ENCODE results near the gene DNTT.

DNTT gene

DNA sequence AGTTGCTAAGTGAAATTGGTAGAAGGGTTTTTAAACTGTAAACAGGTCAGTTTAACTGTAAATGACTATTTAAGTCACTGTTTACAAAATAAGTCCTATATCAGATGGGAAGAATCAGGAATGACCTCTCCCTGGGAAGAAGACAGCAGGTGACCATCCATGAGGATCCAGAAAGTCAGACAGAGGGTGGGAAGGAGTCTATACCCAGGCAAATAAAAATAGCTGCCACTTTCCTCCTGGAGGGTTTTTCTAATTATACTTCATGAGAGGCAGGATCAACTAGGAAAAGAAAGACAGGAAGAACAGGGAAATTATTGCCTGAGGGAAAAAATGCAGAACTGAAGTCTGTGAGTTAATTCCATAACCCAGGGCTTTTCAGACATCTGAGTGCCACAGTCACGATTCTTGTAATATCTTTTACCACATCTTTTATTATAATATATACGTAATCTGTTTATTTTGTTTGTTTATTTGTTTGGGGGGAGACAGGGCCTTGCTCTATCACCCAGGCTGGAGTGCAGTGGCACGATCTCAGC is 7.0 kb downstream of the DNTT start:
- no peak for DNase-seq

DNA sequence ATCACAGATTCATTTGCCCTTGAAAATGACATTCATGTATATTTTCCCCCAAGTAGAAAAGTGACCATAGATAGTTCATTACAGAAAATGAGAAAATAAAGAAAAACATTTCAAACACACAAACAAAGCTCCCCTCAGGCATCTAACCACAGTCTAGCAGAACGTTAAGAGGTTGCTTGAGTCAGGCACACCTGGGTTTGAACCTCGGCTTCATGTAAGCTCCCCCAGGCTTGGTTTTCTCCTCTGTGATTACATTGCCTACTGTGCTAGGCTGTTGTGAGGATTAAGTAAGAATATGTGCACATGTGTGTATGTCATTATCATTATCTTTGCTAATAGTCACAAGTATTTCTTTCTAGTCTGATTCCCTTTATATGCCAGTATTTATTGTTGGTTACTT is 9.1 kb downstream of the DNTT start:
- DNase-seq = no peak

DNA sequence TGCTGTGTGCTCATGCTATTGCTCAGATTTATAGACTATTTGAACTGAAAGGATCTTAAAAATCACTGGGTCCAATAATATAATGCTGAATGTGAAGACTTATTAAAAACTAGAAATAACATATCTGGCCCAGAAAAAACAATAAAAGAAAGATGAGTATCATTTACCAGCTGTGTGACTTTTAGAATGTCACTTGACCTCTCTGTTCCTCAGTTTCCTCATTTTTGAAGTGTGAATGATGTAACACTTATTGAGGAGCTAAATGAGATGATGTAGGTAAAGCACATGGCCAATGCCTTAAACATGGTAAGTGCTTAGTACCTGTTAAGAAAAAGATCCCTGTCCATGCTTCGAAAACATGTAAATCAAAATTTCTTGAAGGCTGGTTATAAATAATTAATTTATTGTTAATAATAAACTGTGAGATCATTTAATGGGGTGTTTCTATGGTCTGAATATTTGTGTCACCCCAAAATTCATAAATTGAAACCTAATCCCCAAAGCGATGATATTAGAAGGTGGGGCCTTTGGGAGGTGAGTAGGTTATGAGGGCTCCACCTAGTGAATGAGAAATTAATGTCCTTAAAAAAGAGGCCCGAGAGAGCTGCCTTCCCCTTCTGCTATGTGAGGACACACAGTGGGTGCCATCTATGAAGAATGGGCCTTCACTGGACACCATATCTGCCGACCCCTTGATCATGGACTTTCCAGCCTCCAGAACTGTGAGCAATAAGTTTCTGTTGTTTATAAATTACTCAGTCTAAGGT is 13.0 kb downstream of the DNTT start:
- DNase-seq = no peak

DNA sequence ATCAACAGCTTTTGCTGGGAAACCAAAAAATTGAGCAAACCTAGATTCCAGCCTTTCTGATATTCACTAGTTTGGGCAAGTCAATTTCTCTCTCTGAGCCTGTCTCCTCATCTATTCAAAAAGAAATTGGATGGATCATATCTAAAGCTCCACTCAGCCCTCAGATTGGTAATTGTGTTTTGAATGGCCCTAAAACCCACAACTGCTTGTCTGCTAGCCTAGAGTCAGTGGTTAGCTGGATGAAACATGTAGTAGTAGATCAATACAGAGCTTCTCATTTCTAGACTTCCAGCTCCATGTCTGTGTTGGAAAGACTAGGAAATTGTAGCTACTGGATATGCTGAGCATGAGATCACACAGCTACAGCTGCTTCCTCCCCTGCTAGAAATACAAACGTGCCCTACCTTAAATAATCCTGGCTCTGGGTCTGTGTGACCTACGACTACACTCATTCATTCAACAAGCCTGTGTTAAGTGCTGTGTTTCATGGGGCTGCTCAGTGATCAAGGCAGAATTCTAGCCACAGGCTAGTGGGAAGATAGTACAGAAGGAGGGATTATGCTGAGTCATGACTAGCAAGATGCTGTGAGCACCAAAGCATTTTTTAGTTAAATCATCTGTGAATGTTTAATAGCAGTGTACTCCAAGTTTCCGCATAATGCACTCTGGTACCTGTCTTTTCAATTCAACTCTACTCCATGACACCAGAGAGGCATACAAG is 15.7 kb downstream of the DNTT start:
- no peak for DNase-seq

DNA sequence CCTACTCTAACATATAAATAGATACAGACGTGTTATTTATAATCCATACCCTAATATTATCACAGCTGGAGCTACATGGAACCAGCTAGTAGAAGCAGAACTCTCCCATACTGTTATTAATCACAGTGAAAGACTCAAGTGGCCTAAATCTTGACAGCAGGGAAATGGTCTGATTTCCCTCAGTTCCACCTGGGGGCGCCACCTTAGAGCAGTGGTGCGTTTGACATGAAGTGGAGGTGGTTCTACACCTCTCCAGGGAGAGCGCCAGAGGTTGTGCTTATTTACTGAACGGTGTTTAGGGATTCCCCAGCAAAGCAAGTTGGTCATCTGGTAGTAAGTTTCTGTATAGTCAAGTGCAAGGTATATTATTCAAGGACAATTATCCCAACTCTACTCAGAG is 17.6 kb downstream of the DNTT start:
- DNase-seq = no peak

DNA sequence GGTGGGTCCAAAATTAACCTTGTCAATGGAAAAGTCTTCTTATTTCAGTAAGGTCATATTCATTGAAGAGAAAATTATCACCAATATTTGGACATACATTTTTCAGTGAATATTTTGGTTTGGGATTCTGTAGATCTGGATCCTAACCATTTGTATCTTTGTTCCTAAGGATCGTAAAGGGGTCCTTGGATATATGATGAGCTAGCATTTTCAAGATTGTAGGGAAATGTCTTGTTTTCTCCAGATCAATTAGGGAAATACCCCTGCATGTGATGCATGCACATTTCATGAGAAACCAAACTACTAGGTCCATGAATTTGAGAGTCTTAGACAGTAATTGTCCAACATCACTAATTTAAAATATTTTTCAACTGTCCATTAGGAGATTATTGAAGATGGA is 18.0 kb downstream of the DNTT start:
- no peak for DNase-seq

DNA sequence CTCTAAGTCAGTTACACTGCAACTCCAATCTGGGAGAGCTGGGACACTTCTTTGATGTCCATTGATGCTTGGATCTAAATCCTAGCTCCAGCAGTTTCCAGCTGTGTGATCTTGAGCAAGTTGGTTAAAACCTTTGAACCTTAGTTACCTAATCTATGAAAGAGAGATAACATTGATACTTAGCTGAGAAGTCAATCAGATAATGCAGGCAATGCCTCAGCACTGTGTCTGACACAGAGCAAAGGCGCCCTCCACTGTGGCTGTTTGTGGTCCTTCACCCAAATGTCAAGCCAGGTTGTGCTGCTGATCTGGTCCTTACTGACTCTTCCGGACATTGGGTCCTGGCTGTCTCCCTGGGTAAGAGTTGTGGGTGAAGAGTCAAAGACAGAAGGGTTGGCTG is 20.2 kb downstream of the DNTT start:
- no peak for DNase-seq

DNA sequence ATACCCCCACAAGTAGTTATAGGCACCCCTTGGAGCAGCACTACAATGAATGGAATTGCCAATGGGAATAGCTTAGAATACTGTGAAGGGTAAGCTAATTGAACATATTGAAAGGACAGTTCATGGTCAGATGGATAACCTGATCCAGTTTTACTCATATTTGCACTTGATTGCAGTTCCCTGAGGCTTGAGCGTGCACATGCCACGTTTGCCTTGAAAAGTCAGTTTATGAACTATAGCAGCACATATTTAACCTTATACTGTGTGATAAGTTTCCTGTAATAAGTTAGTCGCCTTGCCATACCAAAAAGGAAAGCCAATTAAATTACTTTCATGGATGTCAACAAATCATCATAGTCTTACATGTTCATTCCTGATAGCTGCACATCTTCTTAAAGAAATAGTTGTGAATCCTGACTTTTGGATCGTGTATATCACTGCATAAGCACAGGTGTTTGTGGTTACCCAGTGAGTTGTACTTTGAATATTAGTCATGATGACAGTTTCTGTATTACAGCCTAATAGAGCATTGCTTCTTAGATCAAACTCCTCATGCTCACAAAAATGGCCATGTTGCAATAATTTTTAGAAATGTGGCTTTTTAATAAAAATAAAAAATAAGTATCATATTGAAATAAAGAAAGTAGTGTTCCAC is 21.6 kb downstream of the DNTT start:
- DNase-seq = no peak

DNA sequence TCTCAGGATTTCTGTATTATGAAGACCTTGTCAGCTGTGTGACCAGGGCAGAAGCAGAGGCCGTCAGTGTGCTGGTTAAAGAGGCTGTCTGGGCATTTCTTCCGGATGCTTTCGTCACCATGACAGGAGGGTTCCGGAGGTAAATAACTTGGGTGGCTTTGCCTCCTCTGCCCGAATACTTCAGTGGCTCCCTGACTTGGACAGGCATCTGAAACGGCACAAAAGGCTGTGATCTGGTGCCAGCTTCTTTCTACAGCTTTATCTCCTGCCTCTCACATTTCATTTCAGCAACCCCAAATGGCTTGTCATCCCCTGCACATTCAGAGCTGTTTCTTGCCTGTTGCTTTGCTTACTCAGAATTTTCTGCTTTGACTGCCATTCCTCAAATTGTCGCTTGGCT is 23.2 kb downstream of the DNTT start:
- DNase-seq = no peak

DNA sequence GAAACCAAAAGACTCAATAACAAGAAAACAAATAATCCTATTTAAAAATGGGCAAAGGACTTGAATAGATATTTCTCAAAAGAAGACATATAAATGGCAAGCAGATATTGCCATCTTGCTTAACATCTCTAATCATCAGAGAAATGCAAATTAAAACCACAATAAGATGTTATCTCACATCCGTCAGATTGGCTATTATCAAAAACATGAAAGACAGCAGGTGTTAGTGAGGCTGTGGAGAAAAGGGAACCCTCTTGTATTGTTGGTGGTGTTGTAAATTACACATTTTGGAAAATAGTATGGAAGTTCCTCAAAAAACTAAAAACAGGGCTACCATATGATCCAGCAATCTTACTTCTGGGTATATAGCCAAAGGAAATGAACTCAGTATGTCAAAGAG is 28.9 kb downstream of the DNTT start:
- DNase-seq = no peak

DNA sequence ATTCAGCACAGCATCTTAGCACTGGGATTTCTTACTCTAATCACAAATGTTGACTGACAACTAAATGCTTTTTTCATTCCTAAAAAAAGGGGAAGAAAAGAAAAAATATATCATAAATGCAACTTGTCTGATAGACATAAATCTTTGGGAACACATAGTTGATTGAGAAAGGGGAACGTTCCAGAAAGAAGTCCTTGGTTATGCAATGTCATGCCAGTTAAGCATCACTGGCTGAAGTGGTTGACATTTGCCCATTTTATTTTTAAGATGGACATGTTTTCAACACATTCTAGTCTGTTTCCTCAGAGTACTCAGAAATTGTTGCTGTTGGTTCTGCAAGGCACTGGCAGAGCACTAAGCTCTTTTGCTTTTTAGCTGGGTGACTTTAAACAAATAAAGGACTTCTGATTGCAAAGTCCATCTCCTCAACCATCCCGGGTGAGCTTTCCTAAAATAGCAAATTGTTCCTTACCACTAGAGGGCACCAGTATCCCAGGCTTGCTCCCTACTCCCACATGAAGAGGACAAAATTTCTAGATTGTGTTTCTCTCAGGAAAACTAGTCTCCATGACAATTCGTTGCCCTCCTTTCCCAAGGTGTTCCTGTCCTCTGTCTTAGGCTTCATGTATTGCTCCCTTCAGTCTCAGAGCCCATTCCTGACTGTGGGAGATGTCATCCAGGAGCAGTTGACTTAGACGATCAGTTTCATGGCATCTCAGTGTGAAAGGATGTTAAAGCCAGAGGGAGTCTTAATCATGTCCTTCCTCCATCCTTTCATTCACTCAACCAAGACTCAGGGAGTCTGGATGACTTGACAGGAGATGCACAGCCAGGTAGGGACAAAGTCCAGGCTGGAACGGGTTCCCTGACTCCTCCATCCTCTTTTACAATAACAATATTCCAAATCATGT is 30.6 kb downstream of the DNTT start:
- no peak for DNase-seq

DNA sequence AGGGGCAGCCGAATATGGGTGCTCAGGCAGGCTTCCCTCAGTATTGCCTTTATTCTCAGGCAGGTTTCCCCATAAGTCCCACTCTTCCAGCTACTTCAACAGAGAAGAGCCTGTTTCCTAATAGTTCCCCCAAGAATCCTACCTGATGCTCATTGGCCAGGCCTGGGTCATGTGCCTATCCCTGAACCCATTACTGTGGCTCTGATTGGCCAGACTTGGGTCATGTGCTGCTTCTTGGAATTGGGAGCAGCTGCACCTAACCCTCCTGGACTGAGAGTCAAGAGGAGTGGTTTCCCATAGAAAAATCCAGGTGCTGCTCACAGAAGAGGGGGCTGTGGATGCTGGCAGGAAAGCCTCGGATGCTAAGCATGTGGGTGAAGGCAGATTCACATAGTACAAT is 32.9 kb downstream of the DNTT start:
- DNase-seq = no peak

DNA sequence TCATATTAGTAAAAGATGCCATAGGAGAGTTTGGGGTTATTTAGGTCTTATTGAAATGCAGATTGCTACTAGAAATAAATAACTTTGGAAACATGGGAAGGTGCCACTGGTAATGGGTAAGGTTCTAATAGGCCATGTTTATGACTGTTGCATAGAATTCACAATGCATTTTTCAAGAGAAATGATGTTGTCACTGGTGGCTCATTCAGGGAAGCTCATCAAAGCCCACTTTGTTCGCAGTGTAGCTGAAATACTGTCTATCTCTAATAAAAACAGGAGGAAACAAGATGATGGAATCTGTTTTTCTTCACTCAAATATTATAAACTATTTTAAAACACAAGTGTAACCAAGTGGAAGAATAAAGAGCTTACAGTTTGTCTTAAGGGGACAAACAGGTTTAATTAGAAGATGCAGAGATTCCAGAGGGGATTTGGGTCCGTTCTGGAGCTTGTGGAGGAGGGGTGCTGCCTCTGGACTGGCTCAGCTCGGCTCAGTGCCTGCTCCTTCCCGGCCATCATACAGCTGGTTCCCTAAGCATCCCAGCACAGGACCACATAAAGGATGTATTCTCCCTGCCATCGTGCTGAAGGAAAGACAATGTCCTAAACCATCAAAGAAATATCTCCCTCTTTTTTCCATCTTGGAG is 34.2 kb downstream of the DNTT start:
- no peak for DNase-seq

DNA sequence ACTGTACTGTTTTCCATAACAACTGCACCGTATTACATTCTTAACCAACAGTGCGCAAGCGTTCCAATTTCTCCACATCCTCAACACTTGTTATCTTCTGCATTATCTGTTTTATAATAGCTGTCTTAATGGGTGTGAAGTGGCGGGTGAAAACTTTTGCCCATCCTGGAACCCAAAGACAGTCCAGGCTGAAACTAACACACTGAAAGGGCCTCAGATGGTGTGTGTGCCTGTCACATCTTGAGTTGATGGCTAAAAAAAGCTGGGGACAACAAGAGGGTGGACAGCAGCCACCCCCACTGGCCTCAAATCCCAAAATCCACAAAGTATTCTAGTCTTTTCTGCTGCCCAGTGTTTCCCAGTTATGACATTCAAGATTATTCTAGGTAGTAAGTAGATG is 35.1 kb downstream of the DNTT start:
- DNase-seq = no peak

DNA sequence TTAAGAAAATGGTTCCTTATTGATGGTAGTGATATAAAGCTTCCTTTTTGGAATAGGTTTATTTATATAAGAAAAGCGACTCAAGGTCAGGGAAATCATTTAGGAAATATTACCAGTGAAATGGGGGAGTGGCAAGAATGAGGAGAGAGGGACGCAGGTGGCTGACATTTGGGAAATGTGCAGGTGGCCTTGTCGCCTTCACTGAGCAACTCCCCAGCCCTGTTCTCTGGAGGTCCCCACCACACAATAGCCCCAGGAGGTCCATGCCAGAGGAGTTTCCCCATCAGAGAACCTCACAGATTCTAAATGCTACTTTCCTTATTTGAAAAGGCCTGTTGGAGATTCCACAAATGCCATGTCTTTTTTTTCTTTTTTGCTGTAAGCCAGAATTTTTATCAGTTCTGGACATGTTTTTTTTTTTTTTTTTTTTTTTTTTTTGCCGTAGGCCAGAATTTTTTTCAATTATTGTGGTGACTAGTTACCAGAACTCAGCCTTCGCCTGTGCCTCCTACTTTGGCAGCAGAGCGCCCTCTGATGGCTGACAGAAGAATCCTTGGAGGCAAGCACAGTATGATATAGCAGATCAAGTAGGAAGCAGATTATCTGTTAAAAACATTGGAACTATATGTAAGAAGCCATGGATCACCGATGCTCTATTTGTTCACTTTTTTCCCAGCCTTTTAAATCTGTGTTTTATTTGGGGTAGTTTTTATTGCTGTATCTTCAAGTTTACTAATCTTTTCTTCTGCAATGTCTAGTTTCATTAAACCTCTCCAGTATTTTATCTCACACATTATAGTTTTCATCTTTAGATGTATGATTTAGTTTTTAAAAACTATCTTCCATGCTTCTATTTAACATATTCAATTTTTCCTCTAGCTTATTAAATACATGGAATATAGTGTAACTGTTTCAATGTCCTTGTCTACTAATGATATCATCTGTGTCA is 36.0 kb downstream of the DNTT start:
- DNase-seq = no peak

DNA sequence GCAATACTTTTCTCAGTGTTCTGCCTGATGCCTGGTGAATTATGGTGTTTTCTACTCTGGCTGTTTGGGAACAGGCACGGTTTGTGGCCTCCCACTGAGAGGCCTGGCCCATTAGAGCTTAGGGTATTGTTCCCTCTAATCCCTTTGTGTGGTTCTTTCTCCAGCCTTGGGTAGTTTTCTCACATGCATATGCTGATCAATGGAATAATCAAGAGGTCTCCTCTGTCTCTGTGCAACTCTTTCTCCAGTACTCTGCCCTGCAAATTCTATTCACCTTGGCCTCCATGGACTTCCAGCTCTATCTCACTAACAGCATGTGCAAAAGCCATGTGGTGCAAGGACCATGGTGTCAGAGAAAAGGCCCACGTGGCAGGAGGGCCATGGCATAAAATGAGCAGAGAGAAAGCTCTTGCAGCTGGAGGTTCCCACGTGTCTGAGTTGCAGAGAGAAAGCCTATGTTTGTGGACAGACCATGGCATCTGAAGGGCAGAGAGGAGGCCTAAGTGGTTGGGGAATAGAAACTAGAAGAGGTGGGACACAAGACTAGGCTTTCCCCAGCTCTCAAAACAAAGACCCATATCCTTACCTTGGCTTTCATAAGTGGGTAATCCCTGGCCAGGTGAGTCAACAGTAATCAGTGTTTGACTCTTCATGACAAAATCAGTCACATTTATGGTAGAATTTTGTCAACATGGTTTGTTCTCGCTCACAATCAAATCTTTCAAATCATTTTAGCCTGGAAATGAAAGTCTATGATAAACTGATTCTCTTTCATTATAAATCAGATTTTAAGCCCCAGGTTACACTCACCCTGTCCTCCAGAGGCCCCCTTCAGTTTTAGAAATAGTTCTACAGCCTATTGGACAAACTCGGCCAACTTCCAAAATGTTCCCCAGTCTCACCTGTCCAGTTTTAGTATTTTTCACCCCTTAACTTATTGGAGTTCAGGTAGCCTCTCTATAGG is 37.3 kb downstream of the DNTT start:
- DNase-seq = no peak

DNA sequence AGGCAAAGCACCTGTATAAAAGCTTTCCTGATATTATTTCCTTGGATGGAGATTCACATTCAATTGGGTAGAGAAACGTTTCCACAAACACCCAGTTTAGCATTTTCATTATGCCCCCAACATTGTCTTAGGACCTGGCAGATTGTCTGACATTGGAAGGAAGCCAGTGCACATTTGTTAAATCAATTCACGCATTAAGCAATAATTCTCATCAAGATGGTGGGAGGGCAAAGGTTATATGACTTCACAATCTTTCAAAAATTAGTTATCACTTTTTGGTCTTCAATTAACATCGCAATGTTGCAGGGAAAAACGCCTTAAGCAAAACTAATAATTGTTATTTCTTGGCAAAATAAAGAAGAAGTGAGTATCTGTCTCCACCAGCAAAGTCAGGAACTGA is 38.2 kb downstream of the DNTT start:
- no peak for DNase-seq

DNA sequence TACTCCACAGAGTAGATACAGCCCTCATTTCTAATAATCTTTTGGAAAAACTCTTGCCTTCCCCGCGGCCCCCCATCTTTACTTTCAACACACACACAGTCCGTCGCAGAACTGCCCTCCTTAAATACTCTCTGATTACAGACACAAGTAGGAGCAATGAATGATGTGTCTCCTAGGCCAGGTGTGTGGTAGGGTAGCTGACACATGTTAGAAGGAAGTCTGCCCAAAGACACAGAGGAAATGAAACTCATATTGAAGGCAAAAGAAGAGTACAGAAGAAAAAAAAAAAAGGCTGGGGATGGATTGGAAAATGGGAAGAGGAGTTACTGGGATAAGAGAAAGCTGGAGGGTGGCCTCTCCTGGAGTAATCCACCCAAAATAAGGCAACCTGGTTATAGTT is 39.9 kb downstream of the DNTT start:
- DNase-seq = no peak

DNA sequence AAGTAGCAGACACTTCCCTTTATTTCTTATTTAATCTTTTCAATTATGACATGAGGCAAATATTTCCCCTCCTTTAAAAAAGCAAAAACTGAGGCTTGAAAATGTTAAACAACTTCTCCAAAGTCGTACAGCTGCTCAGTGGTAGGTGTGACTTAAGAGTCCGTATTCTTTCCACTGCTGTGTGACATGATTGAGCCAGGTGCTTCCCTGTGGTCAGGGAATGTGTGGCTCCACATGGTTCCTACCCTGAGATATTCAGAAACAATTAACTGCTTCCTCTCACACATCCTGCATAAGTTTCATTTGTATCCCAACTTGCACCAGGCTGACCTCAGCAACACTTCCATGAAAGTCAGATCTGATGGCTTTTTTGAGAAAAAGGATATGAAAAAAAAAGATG is 41.0 kb downstream of the DNTT start:
- DNase-seq = no peak

DNA sequence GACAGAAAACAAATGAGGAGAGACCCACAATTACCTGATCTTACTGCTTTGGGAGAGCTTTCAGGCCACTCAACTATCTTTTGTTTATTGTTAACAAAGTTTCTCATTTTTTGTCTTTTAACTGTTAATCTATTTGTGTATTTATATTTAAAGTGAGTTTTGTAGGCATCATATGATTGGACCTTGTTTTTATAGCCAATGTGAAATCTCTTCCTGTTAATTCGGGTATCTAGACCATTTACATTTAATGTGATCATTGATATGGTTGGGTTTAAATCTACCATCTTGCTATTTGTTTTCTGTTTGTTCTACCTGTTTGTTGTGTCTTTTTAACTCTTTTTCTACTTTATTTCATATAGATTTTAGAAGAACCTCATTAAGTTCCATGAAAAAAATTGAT is 42.1 kb downstream of the DNTT start:
- DNase-seq = no peak

All from NCI-H1436 treated with DMSO at 0.1 percent for 48 hours (cell line).